HCT116 (cell line): ENCODE measurements around the gene PRKG1.

Source experiments
- CTCF ChIP-seq, 3 experiments: fragments of 200-600 bp in 1 of 3; sonication (generic) in 1 of 3; IDR thresholded peaks in 2 of 3; conservative IDR thresholded peaks in 1 of 3; 2 replicates each; pipeline ENCODE4 v1.5.1; 2012 to 2017; ENCODE audit warnings: low read depth in 2 of 3, low read length in 2 of 3, antibody characterized with exemption in 1 of 3, borderline replicate concordance in 1 of 3, control low read depth in 1 of 3, mild to moderate bottlenecking in 1 of 3, mixed read lengths in 1 of 3, mixed run types in 1 of 3, moderate library complexity in 1 of 3; ENCODE audit not compliant: insufficient read depth in 1 of 3
- EGR1 ChIP-seq: IDR thresholded peaks from 2 replicates; pipeline ENCODE4 v1.6.1; 2012; ENCODE audit warnings: low read depth
- EZH2 ChIP-seq: fragments of 200-600 bp; sonication (generic); IDR thresholded peaks from 2 replicates; pipeline ENCODE4 v1.6.1; 2017; ENCODE audit warnings: antibody characterized with exemption, mixed run types
- EZH2phosphoT487 ChIP-seq: fragments of 200-600 bp; IDR thresholded peaks from 2 replicates; pipeline ENCODE4 v1.6.1; 2018; ENCODE audit warnings: antibody characterized with exemption, borderline replicate concordance
- JUND ChIP-seq: IDR thresholded peaks from 2 replicates; pipeline ENCODE4 v1.6.1; 2012
- MAX ChIP-seq: IDR thresholded peaks from 2 replicates; pipeline ENCODE4 v1.6.1; 2012
- POLR2A ChIP-seq: IDR thresholded peaks from 2 replicates; pipeline ENCODE4 v1.7.0; 2011; ENCODE audit warnings: borderline replicate concordance; ENCODE audit not compliant: insufficient read depth, insufficient read length; ENCODE audit errors: extremely low read depth
- RAD21 ChIP-seq: IDR thresholded peaks from 2 replicates; pipeline ENCODE4 v1.6.1; 2012; ENCODE audit warnings: low read depth, mild to moderate bottlenecking
- REST ChIP-seq: IDR thresholded peaks from 2 replicates; pipeline ENCODE4 v1.6.1; 2012; ENCODE audit warnings: low read depth
- SP1 ChIP-seq: IDR thresholded peaks from 2 replicates; pipeline ENCODE4 v1.6.1; 2012; ENCODE audit warnings: low read depth
- ZBTB33 ChIP-seq: IDR thresholded peaks from 2 replicates; pipeline ENCODE4 v1.6.1; 2011; ENCODE audit warnings: mild to moderate bottlenecking, low read length, moderate library complexity; ENCODE audit not compliant: insufficient replicate concordance; ENCODE audit errors: extremely low read depth
- ZFX ChIP-seq: fragments of 450-650 bp; IDR thresholded peaks from 2 replicates; pipeline ENCODE4 v1.6.1; 2017
- ZNF274 ChIP-seq: fragments of 200-500 bp; sonication (Bioruptor generic); IDR thresholded peaks from 2 replicates; pipeline ENCODE4 v1.6.1; 2014; ENCODE audit warnings: mild to moderate bottlenecking, low read depth, low read length, inconsistent platforms

- no peak for TF ChIP-seq CTCF (IDR thresholded peaks at IDR 0.05 in 2 of 3, conservative IDR thresholded peaks at IDR 0.05 in 1 of 3; ENCODE audit: borderline replicate concordance in 1 of 3, insufficient read depth in 1 of 3, low read depth in 2 of 3, low read length in 2 of 3)
- no peak for TF ChIP-seq REST
- no peak for TF ChIP-seq RAD21
- no peak for TF ChIP-seq ZBTB33
- TF ChIP-seq POLR2A: no peak
- TF ChIP-seq JUND: no peak
- TF ChIP-seq MAX: no peak
- TF ChIP-seq ZNF274: no peak
- no peak for TF ChIP-seq EZH2
- TF ChIP-seq EGR1: no peak
- TF ChIP-seq EZH2phosphoT487: no peak
- TF ChIP-seq ZFX: no peak
- TF ChIP-seq SP1: no peak
Observed at GRCh38 chr10:51321980-51322379, 247.7 kb downstream of the PRKG1 start.
